Thoracic aorta (tissue), 2 donors: Measurements from ENCODE around the gene MTARC1. TPM values are rescaled to one million over a fixed set of nuclear protein-coding genes. Genes with fewer than 3 reads are reported as not detected.

Source experiments
- total RNA-seq, 2 donors: library from RNA; depleted of rRNA; stranded (reverse); fragments of >200 nt; gene quantifications; one replicate each; pipeline versions ENCODE4 v1.1.0 to v1.2.3, GENCODE V29; 2016

The MTARC1 gene
- total RNA-seq, 2 donors from 2014 or later, result 3.6 to 3.7 TPM

Other genes with a start within 250 kb of the MTARC1 start
- 1 to 10 TPM; 6.8 to 9.7 TPM for gene C1orf115, start 96.5 kb upstream of the MTARC1 start, total RNA-seq
- gene MTARC2, start 38.6 kb upstream of the MTARC1 start, total RNA-seq, result 10 to 100 TPM; 30.4 to 32.1 TPM
- gene HLX, start 92.5 kb downstream of the MTARC1 start, total RNA-seq, result 10 to 100 TPM; 11.0 to 33.5 TPM